ENCODE data around the gene COMTD1.

COMTD1 gene

GRCh38 chr10:75245354-75246250 lies 9.8 kb upstream of the COMTD1 start:
- no peak for DNase-seq

GRCh38 chr10:75244487-75245353 lies 9.0 kb upstream of the COMTD1 start:
- no peak for DNase-seq

GRCh38 chr10:75243426-75243825 lies 7.7 kb upstream of the COMTD1 start:
- no peak for DNase-seq

GRCh38 chr10:75240329-75241076 lies 4.7 kb upstream of the COMTD1 start:
- no peak for DNase-seq

GRCh38 chr10:75239096-75239790 lies 3.5 kb upstream of the COMTD1 start:
- no peak for DNase-seq

- no peak for DNase-seq
These were observed 2.7 kb upstream of the COMTD1 start for GRCh38 chr10:75238182-75239095.

- no peak for DNase-seq
These were observed 545 bp upstream of the COMTD1 start for GRCh38 chr10:75236178-75236825.

- peak; percentile 20 for DNase-seq
These were observed 928 bp downstream of the COMTD1 start for GRCh38 chr10:75234683-75235374.

- peak; percentile 96 for DNase-seq
These were observed 1.6 kb downstream of the COMTD1 start for GRCh38 chr10:75234017-75234682.

GRCh38 chr10:75233444-75234016 lies 2.2 kb downstream of the COMTD1 start:
- DNase-seq: peak; percentile 6

GRCh38 chr10:75231672-75232581 lies 3.8 kb downstream of the COMTD1 start:
- no peak for DNase-seq

GRCh38 chr10:75230600-75231038 lies 5.1 kb downstream of the COMTD1 start:
- peak; percentile 95 for DNase-seq

- DNase-seq: no peak
These were observed 5.8 kb downstream of the COMTD1 start for GRCh38 chr10:75229971-75230370.

- DNase-seq: no peak
These were observed 6.9 kb downstream of the COMTD1 start for GRCh38 chr10:75228834-75229233.

- DNase-seq: no peak
These were observed 7.5 kb downstream of the COMTD1 start for GRCh38 chr10:75228278-75228677.

- no peak for DNase-seq
These were observed 9.1 kb downstream of the COMTD1 start for GRCh38 chr10:75226656-75227055.

- DNase-seq: no peak
These were observed 9.7 kb downstream of the COMTD1 start for GRCh38 chr10:75226095-75226494.

- no peak for DNase-seq
These were observed 12.2 kb downstream of the COMTD1 start for GRCh38 chr10:75223507-75223906.
